Left ventricle myocardium superior (tissue), 1 donor: ENCODE measurements around the gene SYT7. TPM values are rescaled to one million over a fixed set of nuclear protein-coding genes. Genes with fewer than 3 reads are reported as not detected.
"Not testable (repeated sequence)": the region's sequence is repeated elsewhere in the genome, so short reads cannot be mapped to it uniquely, and the experiment has no call there.

Source experiments
- ATAC-seq: fragments of 200-7000 bp; cut with Tn5 transposase; one replicate; pipeline ENCODE4 v1.9.1; 2020; ENCODE audit warnings: mild to moderate bottlenecking, moderate library complexity
- DNase-seq: peaks from one replicate; pipeline ENCODE4 v3.0.0-alpha.2; 2020
- intact Hi-C: fragments of 100-400 bp; cut with micrococcal nuclease; formaldehyde crosslinking; loops from one replicate; pipeline ENCODE4 v1.11.0; 2022
- microRNA-seq: library from miRNA; unstranded; fragments of <30 nt; microRNA quantifications from one replicate; pipeline ENCODE4 v1.2.0, GENCODE V29; 2020; ENCODE audit warnings: borderline number of aligned reads
- total RNA-seq: library from RNA; stranded (reverse); fragmentation: NEBNext Ultra II Directional; extraction: Animal tissue kit (Norgen Biotek cat#: 25700); gene quantifications from one replicate; pipeline ENCODE4 v1.2.1, GENCODE V29; 2021
- donor health status: DM: no; HTN: yes; CAD: no; lungs with severe emphysema.

Gene SYT7
- total RNA-seq, 1 donor from 2014 or later: 32.5 TPM

- intact Hi-C loops: loop anchor here (10.0 kb wide), 1 partner anchor 151 kb away; no protein-coding TSS in a partner anchor
Observed at GRCh38 chr11:61474013-61474643, 106.7 kb downstream of the SYT7 start.

GRCh38 chr11:61473370-61474012 lies 107.4 kb downstream of the SYT7 start:
- intact Hi-C loops: loop anchor here (10.0 kb wide), 1 partner anchor 151 kb away; no protein-coding TSS in a partner anchor
- ATAC-seq: no peak
- DNase-seq: no peak

More at GRCh38 chr11:61474013-61474643, 106.7 kb downstream of the SYT7 start:
- no peak for ATAC-seq
- DNase-seq: no peak

GRCh38 chr11:61472868-61473267 lies 108.0 kb downstream of the SYT7 start:
- DNase-seq (no peak), ATAC-seq (peak; percentile 75)
- intact Hi-C loops: loop anchor here (10.0 kb wide), 1 partner anchor 152 kb away; no protein-coding TSS in a partner anchor

- intact Hi-C loops: loop anchor here (10.0 kb wide), 1 partner anchor 153 kb away; no protein-coding TSS in a partner anchor
- ATAC-seq (peak; percentile 86), DNase-seq (peak; percentile 84)
Observed at GRCh38 chr11:61472282-61472681, 108.6 kb downstream of the SYT7 start.

- intact Hi-C loops: no loop called here
- peak; percentile 64 for DNase-seq
- ATAC-seq: peak; percentile 43
Observed at GRCh38 chr11:61468002-61468401, 112.9 kb downstream of the SYT7 start.

GRCh38 chr11:61467602-61468001 lies 113.3 kb downstream of the SYT7 start:
- DNase-seq, intact Hi-C loops, ATAC-seq: not testable (repeated sequence)

Small RNA genes lying within 50 kb of the gene (microRNA-seq; reads per million reads assigned to microRNA genes)
- not detected for gene MIR4488

Other genes with a start within 250 kb of the SYT7 start
- gene DDB1, start 248.0 kb downstream of the SYT7 start, total RNA-seq: 126 TPM
- 12.8 TPM for gene TKFC, start 247.8 kb downstream of the SYT7 start, total RNA-seq
- 10.9 TPM for gene CYB561A3, start 219.2 kb downstream of the SYT7 start, total RNA-seq
- gene TMEM138, start 218.7 kb downstream of the SYT7 start, total RNA-seq: 16.1 TPM
- gene TMEM216, start 188.5 kb downstream of the SYT7 start, total RNA-seq: 4.8 TPM
- gene CPSF7, start 151.1 kb downstream of the SYT7 start, total RNA-seq: 41.5 TPM
- gene SDHAF2, start 151.0 kb downstream of the SYT7 start, total RNA-seq: 32.6 TPM
- 0.45 TPM for gene LRRC10B, start 72.3 kb downstream of the SYT7 start, total RNA-seq
- 5.5 TPM for gene DAGLA, start 99.3 kb upstream of the SYT7 start, total RNA-seq
- gene MYRF, start 171.6 kb upstream of the SYT7 start, total RNA-seq: 2.1 TPM
- 130 TPM for gene TMEM258, start 211.5 kb upstream of the SYT7 start, total RNA-seq
- gene FEN1, start 211.8 kb upstream of the SYT7 start, total RNA-seq: 6.4 TPM
- gene FADS1, start 235.9 kb upstream of the SYT7 start, total RNA-seq: 26.3 TPM
- 24.7 TPM for gene FADS2, start 247.2 kb upstream of the SYT7 start, total RNA-seq